Measurements from ENCODE around the gene DCHS2.

The DCHS2 gene

GRCh38 chr4:154492288-154492687 lies 689 bp upstream of the DCHS2 start:
- TF ChIP-seq SIN3A (IDR thresholded peaks at IDR 0.05; ENCODE audit: borderline replicate concordance, insufficient read depth, low read length) = no peak
- no peak for TF ChIP-seq TAF1 (IDR thresholded peaks at IDR 0.05; ENCODE audit: borderline replicate concordance, insufficient read depth, low read length)
- no peak for TF ChIP-seq POLR2AphosphoS5 (IDR thresholded peaks at IDR 0.05; ENCODE audit: low read depth, low read length)
- TF ChIP-seq, protein P1, sequence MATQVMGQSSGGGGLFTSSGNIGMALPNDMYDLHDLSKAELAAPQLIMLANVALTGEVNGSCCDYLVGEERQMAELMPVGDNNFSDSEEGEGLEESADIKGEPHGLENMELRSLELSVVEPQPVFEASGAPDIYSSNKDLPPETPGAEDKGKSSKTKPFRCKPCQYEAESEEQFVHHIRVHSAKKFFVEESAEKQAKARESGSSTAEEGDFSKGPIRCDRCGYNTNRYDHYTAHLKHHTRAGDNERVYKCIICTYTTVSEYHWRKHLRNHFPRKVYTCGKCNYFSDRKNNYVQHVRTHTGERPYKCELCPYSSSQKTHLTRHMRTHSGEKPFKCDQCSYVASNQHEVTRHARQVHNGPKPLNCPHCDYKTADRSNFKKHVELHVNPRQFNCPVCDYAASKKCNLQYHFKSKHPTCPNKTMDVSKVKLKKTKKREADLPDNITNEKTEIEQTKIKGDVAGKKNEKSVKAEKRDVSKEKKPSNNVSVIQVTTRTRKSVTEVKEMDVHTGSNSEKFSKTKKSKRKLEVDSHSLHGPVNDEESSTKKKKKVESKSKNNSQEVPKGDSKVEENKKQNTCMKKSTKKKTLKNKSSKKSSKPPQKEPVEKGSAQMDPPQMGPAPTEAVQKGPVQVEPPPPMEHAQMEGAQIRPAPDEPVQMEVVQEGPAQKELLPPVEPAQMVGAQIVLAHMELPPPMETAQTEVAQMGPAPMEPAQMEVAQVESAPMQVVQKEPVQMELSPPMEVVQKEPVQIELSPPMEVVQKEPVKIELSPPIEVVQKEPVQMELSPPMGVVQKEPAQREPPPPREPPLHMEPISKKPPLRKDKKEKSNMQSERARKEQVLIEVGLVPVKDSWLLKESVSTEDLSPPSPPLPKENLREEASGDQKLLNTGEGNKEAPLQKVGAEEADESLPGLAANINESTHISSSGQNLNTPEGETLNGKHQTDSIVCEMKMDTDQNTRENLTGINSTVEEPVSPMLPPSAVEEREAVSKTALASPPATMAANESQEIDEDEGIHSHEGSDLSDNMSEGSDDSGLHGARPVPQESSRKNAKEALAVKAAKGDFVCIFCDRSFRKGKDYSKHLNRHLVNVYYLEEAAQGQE (IDR thresholded peaks at IDR 0.05; ENCODE audit: insufficient read depth in 1 of 2, low read depth in 2 of 2, low read length in 2 of 2) = no peak
- no peak for TF ChIP-seq FOXP2 (optimal IDR thresholded peaks at IDR 0.05; ENCODE audit: borderline replicate concordance, extremely low read depth, extremely low read length, insufficient read depth)

GRCh38 chr4:154490583-154491340 lies 837 bp downstream of the DCHS2 start:
- TF ChIP-seq, protein P1 (IDR thresholded peaks at IDR 0.05; ENCODE audit: insufficient read depth in 1 of 2, low read depth in 2 of 2, low read length in 2 of 2) = no peak
- TF ChIP-seq TAF1 (IDR thresholded peaks at IDR 0.05; ENCODE audit: borderline replicate concordance, insufficient read depth, low read length) (no peak), POLR2AphosphoS5 (IDR thresholded peaks at IDR 0.05; ENCODE audit: low read depth, low read length) (no peak), FOXP2 (optimal IDR thresholded peaks at IDR 0.05; ENCODE audit: borderline replicate concordance, extremely low read depth, extremely low read length, insufficient read depth) (no peak), SIN3A (IDR thresholded peaks at IDR 0.05; ENCODE audit: borderline replicate concordance, insufficient read depth, low read length) (no peak)

GRCh38 chr4:154490234-154490582 lies 1.4 kb downstream of the DCHS2 start:
- TF ChIP-seq FOXP2 (optimal IDR thresholded peaks at IDR 0.05; ENCODE audit: borderline replicate concordance, extremely low read depth, extremely low read length, insufficient read depth) (no peak), POLR2AphosphoS5 (IDR thresholded peaks at IDR 0.05; ENCODE audit: low read depth, low read length) (no peak), TAF1 (IDR thresholded peaks at IDR 0.05; ENCODE audit: borderline replicate concordance, insufficient read depth, low read length) (no peak), SIN3A (IDR thresholded peaks at IDR 0.05; ENCODE audit: borderline replicate concordance, insufficient read depth, low read length) (no peak)
- TF ChIP-seq, protein P1 (IDR thresholded peaks at IDR 0.05; ENCODE audit: insufficient read depth in 1 of 2, low read depth in 2 of 2, low read length in 2 of 2) = no peak

DNA sequence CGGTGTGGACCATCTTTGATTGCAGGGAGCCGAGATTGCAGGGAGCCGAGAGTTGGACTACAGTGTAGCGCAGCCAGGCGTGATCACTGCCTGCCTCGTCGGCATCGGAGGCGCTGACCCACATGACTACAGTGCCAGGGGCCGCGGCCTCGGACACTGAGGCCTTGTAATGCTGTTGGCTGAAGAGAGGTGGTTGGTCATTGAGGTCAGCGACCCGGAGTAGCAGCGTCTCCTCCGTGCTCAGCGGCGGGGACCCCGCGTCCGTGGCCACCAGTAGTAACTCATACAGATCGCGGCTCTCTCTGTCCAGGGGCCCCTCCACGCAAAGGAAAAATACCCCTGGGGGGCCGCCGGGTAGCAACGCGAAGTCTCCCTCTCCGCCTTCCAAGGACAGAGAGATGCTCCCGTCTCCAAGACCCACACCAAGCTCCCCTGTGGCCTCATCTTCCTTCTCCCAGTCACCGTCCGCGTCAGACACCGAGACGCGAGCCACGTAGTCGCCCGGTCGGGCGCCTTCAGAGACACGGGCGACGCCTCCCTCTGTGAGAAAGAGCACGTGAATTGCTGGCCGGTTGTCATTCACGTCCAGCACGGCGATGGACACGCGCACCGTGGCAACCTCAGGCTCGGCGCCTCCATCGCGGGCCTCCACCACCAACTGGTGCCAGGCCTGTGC lies 1.9 kb downstream of the DCHS2 start:
- TF ChIP-seq TAF1 (IDR thresholded peaks at IDR 0.05; ENCODE audit: borderline replicate concordance, insufficient read depth, low read length) (no peak), FOXP2 (optimal IDR thresholded peaks at IDR 0.05; ENCODE audit: borderline replicate concordance, extremely low read depth, extremely low read length, insufficient read depth) (no peak), SIN3A (IDR thresholded peaks at IDR 0.05; ENCODE audit: borderline replicate concordance, insufficient read depth, low read length) (no peak)
- TF ChIP-seq, protein P1 (IDR thresholded peaks at IDR 0.05; ENCODE audit: insufficient read depth in 1 of 2, low read depth in 2 of 2, low read length in 2 of 2) = no peak
